Adrenal gland (tissue), 5 donors: Measurements from ENCODE around the gene EYS.
A peak's percentile ranks its signal among the peaks of the same experiment; 100 is the strongest.

Source experiments
- POLR2A ChIP-seq, 2 donors: fragments of 450-650 bp; IDR thresholded peaks; one replicate each; pipeline ENCODE4 v1.6.1; 2017; ENCODE audit warnings: antibody characterized with exemption in 2 of 2, mild to moderate bottlenecking in 2 of 2, moderate library complexity in 1 of 2
- TF ChIP-seq, protein P1 (sequence below), 6 experiments: fragments of 450-650 bp in 4 of 6; fragments of 200-600 bp in 2 of 6; sonication (generic) in 1 of 6; IDR thresholded peaks; 1 replicate in 5 of 6; 2 replicates in 1 of 6; pipeline versions ENCODE4 v1.5.1 to v1.8.0; 2016 to 2021; ENCODE audit warnings: antibody characterized with exemption in 6 of 6, mild to moderate bottlenecking in 2 of 6, moderate library complexity in 1 of 6
- donor health status: DM: no; HTN: no; CAD: no.

- TF ChIP-seq POLR2A (IDR thresholded peaks at IDR 0.05), result no peak
- TF ChIP-seq, protein P1, sequence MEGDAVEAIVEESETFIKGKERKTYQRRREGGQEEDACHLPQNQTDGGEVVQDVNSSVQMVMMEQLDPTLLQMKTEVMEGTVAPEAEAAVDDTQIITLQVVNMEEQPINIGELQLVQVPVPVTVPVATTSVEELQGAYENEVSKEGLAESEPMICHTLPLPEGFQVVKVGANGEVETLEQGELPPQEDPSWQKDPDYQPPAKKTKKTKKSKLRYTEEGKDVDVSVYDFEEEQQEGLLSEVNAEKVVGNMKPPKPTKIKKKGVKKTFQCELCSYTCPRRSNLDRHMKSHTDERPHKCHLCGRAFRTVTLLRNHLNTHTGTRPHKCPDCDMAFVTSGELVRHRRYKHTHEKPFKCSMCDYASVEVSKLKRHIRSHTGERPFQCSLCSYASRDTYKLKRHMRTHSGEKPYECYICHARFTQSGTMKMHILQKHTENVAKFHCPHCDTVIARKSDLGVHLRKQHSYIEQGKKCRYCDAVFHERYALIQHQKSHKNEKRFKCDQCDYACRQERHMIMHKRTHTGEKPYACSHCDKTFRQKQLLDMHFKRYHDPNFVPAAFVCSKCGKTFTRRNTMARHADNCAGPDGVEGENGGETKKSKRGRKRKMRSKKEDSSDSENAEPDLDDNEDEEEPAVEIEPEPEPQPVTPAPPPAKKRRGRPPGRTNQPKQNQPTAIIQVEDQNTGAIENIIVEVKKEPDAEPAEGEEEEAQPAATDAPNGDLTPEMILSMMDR (IDR thresholded peaks at IDR 0.05), result peak; percentile 43 to 62 (median 58)
Observed at GRCh38 chr6:63923139-63923739, 1783.8 kb downstream of the EYS start.
